Caco-2 (cell line): ENCODE results near the gene AUTS2. TPM values are rescaled to one million over a fixed set of nuclear protein-coding genes. Genes with fewer than 3 reads are reported as not detected.

ENCODE experiments used
- BruUV-seq: library from RNA; stranded (reverse); fragments of 400-500 nt; replicated peaks from 2 replicates; lab custom pipeline; 2021; lab: Mats Ljungman, UMichigan
- CTCF ChIA-PET: fragments of 300-600 bp; sonication (Branson Sonifier 250); formaldehyde crosslinking; loops from one replicate; lab custom pipeline; 2022; ENCODE audit warnings: antibody characterized with exemption; lab: Charles Lee
- POLR2A ChIA-PET: fragments of 300-600 bp; sonication (Branson Sonifier 250); formaldehyde crosslinking; loops from one replicate; lab custom pipeline; 2022; ENCODE audit warnings: antibody characterized with exemption; lab: Charles Lee
- DNase-seq, 2 experiments: peaks; one replicate each; pipeline versions ENCODE4 v3.0.0 to v3.0.0-alpha.2; 2020 to 2022
- H3K27me3 ChIP-seq: replicated peaks from 2 replicates; pipeline ENCODE4 v1.6.0; 2011; ENCODE audit warnings: low read length; ENCODE audit not compliant: control insufficient read depth, insufficient read depth
- H3K36me3 ChIP-seq: 2 replicates; pipeline ENCODE4 v1.5.1; 2011; ENCODE audit warnings: low read length; ENCODE audit not compliant: control insufficient read depth, insufficient read depth
- H3K4me1 ChIP-seq: fragments of 250-450 bp; sonication (Bioruptor Pico); 2 replicates; pipeline ENCODE4 v1.5.1; 2020; ENCODE audit warnings: mild to moderate bottlenecking
- H3K4me3 ChIP-seq: 2 replicates; pipeline ENCODE4 v1.5.1; 2011; ENCODE audit warnings: low read depth, mild to moderate bottlenecking, control low read depth, low read length
- H3K9me3 ChIP-seq: fragments of 250-450 bp; sonication (Bioruptor Pico); 2 replicates; pipeline ENCODE4 v1.5.1; 2020; ENCODE audit warnings: mild to moderate bottlenecking, moderate library complexity
- H3K27ac Mint-ChIP-seq: one replicate; pipeline ENCODE4 v1.8.0; 2022; ENCODE audit warnings: mixed read lengths; ENCODE audit not compliant: unreplicated experiment
- H3K27me3 Mint-ChIP-seq: one replicate; pipeline ENCODE4 v1.8.0; 2022; ENCODE audit warnings: mixed read lengths; ENCODE audit not compliant: insufficient read depth, unreplicated experiment
- H3K36me3 Mint-ChIP-seq: one replicate; pipeline ENCODE4 v1.8.0; 2022; ENCODE audit warnings: mild to moderate bottlenecking, mixed read lengths; ENCODE audit not compliant: insufficient read depth, unreplicated experiment
- H3K4me1 Mint-ChIP-seq: one replicate; pipeline ENCODE4 v1.8.0; 2022; ENCODE audit warnings: low read depth, mixed read lengths; ENCODE audit not compliant: unreplicated experiment
- H3K4me3 Mint-ChIP-seq: one replicate; pipeline ENCODE4 v1.8.0; 2022; ENCODE audit warnings: mild to moderate bottlenecking, moderate library complexity, mixed read lengths; ENCODE audit not compliant: unreplicated experiment
- H3K9me3 Mint-ChIP-seq: one replicate; pipeline ENCODE4 v1.8.0; 2022; ENCODE audit warnings: mixed read lengths; ENCODE audit not compliant: unreplicated experiment
- CTCF ChIP-seq, 2 experiments: fragments of 200-600 bp in 1 of 2; IDR thresholded peaks; 1 replicate in 1 of 2; 2 replicates in 1 of 2; pipeline versions ENCODE4 v1.5.1 to v1.8.0; 2011 to 2022; ENCODE audit warnings: antibody characterized with exemption in 1 of 2, control low read depth in 1 of 2, inconsistent platforms in 1 of 2, low read depth in 1 of 2, low read length in 1 of 2, mild to moderate bottlenecking in 1 of 2, moderate library complexity in 1 of 2; ENCODE audit not compliant: insufficient read depth in 1 of 2, severe bottlenecking in 1 of 2, unreplicated experiment in 1 of 2
- intact Hi-C: fragments of 100-400 bp; cut with micrococcal nuclease; formaldehyde crosslinking; loops from one replicate; pipeline ENCODE4 v1.10.0; 2022; ENCODE audit not compliant: unreplicated experiment
- total RNA-seq: library from RNA; stranded (reverse); gene quantifications from 2 replicates; pipeline ENCODE4 v1.2.3, GENCODE V29; 2022

AUTS2 gene
- total RNA-seq, 1 experiment from 2014 or later, result 37.1 TPM

- no peak overlapping the region for H3K27ac Mint-ChIP-seq
- no peaks in the 10 kb centered on the region for H3K36me3 Mint-ChIP-seq
- H3K36me3 ChIP-seq, result no peaks in the 10 kb centered on the region
- H3K9me3 ChIP-seq, result no peaks in the 10 kb centered on the region
- peaks cover 13% of the 10 kb centered on the region; the same call in 1 of the 2 replicates for H3K4me1 ChIP-seq
- no peak for TF ChIP-seq CTCF (IDR thresholded peaks at IDR 0.05; ENCODE audit: insufficient read depth in 1 of 2, low read depth in 1 of 2, low read length in 1 of 2, severe bottlenecking in 1 of 2, unreplicated experiment in 1 of 2)
- ChIA-PET POLR2A (no interaction called here), CTCF (no interaction called here)
- no peaks in the 10 kb centered on the region for H3K27me3 Mint-ChIP-seq
- no peaks in the 10 kb centered on the region for H3K27me3 ChIP-seq
- DNase-seq, result no peak
- no peaks in the 10 kb centered on the region for H3K9me3 Mint-ChIP-seq
- H3K4me1 Mint-ChIP-seq, result peaks cover 12% of the 10 kb centered on the region
- no peak overlapping the region for H3K4me3 Mint-ChIP-seq
- no peak overlapping the region for H3K4me3 ChIP-seq
- BruUV-seq, result no TSS peak
- intact Hi-C loops, result loop anchor here (5.0 kb wide), 1 partner anchor 431 kb away; no protein-coding TSS in a partner anchor
These were observed 667.9 kb downstream of the AUTS2 start for GRCh38 chr7:70266186-70266585.

GRCh38 chr7:70267381-70268120 is 669.3 kb downstream of the AUTS2 start:
- Mint-ChIP-seq H3K27me3 (no peaks in the 10 kb centered on the region), H3K9me3 (no peaks in the 10 kb centered on the region), H3K4me3 (no peak overlapping the region), H3K4me1 (peaks cover 12% of the 10 kb centered on the region), H3K36me3 (no peaks in the 10 kb centered on the region), H3K27ac (no peak overlapping the region)
- Histone ChIP-seq H3K27me3 (no peaks in the 10 kb centered on the region), H3K4me1 (peaks cover 13% of the 10 kb centered on the region; the same call in 1 of the 2 replicates), H3K4me3 (no peak overlapping the region), H3K36me3 (no peaks in the 10 kb centered on the region), H3K9me3 (no peaks in the 10 kb centered on the region)
- no peak for DNase-seq
- intact Hi-C loops, result loop anchor here (5.0 kb wide), 1 partner anchor 430 kb away; no protein-coding TSS in a partner anchor
- TF ChIP-seq CTCF (IDR thresholded peaks at IDR 0.05; ENCODE audit: insufficient read depth in 1 of 2, low read depth in 1 of 2, low read length in 1 of 2, severe bottlenecking in 1 of 2, unreplicated experiment in 1 of 2), result no peak
- no TSS peak for BruUV-seq
- CTCF ChIA-PET, result no interaction called here
- POLR2A ChIA-PET, result no interaction called here

GRCh38 chr7:70268179-70268578 is 669.9 kb downstream of the AUTS2 start:
- no peak for TF ChIP-seq CTCF (IDR thresholded peaks at IDR 0.05; ENCODE audit: insufficient read depth in 1 of 2, low read depth in 1 of 2, low read length in 1 of 2, severe bottlenecking in 1 of 2, unreplicated experiment in 1 of 2)
- Histone ChIP-seq H3K4me3 (no peak overlapping the region), H3K4me1 (peaks cover 13% of the 10 kb centered on the region; the same call in 1 of the 2 replicates), H3K9me3 (no peaks in the 10 kb centered on the region), H3K27me3 (no peaks in the 10 kb centered on the region), H3K36me3 (no peaks in the 10 kb centered on the region)
- DNase-seq, result no peak
- Mint-ChIP-seq H3K27ac (no peak overlapping the region), H3K9me3 (no peaks in the 10 kb centered on the region), H3K36me3 (no peaks in the 10 kb centered on the region), H3K4me1 (peaks cover 12% of the 10 kb centered on the region), H3K27me3 (no peaks in the 10 kb centered on the region), H3K4me3 (no peak overlapping the region)
- ChIA-PET CTCF (no interaction called here), POLR2A (no interaction called here)
- intact Hi-C loops, result loop anchor here (5.0 kb wide), 1 partner anchor 429 kb away; no protein-coding TSS in a partner anchor
- BruUV-seq, result no TSS peak
